Cerebellar cortex (tissue), 1 donor: ENCODE results near the gene PAIP2B.

Experiments
- DNase-seq: peaks from one replicate; pipeline ENCODE4 v3.0.0-alpha.2; 2015; ENCODE audit warnings: low spot score

The PAIP2B gene

DNA sequence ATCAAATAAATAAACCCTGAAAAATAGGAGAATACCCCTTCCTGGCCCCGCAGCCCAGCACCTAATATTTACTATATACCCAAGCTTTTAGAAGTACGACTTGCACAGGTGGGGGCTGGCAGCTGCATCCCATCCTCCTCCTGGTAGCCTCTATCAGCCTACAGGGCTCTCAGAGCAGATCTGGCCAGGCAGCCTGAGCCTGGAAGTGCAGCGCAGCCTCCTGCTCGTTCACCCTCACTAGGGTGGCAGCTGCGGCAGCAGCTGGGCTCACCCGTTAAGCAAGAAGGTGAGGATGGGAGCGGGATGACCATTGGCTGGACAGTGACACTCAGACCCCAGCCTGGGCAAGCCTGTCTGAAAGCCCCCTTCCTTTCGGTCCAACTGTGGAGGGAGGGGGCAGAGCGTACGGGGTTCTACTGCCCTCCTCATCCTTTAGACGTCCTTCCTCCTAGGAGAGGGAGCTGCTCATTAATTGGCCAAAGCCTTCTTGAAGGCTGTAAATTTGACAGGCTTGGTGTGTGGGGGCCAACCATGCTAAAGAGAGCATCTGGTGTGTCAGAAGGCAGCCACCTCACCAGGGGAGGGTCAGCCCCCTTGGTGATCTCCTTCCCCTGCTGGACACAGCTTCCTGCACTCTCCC is 73.2 kb downstream of the PAIP2B start:
- no peak for DNase-seq

DNA sequence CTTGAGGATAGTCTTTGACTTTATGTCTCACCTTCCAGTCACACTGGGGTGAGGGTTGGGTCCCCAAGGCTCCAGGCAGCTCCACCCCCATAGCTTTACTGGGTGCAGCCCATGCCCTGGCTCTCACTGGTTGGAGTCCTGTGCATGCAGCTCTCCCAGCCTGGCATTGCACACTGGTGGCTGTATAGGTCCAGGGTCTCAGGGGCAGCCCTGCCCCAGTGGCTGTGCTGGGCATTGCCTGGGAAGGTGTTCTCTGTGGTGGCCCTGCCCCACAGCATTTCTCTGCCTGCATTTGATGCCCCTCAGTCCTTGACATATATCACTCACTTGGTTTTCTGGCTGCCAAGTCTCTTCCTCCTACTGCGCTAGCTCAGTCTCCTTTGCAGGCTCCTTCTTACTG is 75.3 kb downstream of the PAIP2B start:
- no peak for DNase-seq

DNA sequence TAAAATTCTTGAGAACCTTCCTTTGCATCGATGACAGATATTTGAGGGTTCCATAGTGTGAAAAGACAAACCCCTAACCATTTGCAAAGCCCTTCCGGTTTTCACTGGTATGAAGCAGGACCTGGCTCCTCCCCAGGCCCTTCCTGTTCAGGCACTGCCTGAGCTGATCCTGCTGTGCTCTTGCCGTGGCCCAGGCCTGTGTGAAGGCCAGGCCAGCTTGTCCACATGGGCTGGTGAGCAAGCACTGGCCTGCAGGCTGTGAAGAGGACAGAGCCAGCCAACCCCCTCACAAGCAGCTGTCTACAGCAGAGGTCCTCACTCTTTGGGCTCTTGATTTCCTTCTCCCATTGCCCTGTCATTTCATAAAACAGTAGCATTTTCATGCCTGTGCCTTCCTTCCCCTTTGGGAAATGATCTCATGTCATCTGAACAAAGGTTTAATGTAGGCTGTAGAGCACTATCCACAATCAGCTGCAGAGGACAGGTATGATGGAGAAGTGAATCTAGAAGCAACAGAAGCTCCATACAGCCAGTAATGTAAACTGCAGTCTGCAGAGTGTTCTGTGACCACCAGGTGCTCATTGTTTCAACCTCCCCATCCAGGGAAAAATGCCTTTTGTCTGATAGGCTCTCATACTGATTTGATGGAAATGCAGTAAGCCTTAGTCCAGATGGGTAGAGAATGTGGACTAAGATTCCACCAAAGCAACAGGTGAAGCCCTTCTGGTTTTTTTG is 76.7 kb downstream of the PAIP2B start:
- DNase-seq: peak; percentile 38

DNA sequence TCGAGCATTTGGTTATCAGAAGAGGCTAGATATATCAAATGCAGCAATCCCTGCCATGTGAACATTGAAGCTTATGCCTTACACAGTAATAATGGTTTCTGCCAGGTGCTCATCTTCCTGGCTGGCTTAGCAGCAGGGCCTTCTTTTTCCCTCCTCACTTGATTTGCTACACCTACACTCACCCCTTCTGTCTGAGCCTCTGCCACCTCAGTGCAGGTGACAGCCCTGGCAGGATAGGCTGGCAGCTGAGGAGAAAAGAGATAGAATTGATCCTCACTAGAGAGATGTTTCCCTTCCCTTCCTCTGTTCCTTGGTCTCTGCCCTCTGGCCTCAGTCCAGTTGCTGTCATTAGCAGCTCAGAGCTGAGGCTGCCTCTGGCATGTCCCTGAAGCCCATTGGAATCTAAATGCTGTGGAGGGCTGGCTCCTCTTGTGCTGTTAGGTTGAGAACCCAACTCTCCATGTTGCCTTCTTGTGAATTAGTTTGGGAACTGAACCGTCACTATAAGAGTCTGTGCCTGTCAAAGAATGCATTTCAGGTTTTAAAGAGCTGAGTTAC is 78.3 kb downstream of the PAIP2B start:
- no peak for DNase-seq

DNA sequence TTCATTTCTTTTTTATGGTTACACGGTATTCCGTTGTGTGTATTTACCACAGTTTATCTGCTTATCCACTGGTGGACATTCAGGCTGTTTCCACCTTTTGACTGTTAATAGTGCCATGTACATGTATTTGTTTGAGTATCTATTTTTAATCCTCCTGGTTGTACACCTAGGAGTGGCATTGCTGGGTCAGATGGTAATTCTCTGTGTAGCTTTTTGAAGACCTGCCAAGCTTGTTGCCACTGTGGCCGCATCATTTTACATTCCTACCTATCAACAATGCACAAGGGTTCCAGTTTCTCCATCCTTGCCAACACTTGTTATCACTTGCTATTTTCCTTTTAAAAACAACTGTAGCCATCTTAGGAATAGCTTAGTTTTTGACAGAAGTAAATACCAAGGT is 83.1 kb downstream of the PAIP2B start:
- no peak for DNase-seq

DNA sequence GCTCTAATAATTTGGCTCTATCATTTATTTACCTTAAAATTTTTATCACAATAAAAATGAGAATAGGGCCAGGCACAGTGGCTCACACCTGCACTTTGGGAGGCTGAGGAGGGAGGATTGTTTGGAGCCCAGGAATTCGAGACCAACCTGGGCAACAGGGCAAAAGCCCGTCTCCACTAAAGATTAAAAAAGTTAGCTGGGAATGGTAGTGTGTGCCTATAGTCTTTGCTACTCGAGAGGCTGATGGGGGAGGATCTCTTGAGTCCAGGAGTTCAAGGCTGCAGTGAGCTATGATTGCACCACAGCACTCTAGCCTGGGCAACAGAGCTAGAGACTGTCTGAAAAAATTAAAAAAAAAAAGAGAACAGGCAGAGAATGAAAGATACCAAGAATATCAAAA is 90.7 kb downstream of the PAIP2B start:
- no peak for DNase-seq

DNA sequence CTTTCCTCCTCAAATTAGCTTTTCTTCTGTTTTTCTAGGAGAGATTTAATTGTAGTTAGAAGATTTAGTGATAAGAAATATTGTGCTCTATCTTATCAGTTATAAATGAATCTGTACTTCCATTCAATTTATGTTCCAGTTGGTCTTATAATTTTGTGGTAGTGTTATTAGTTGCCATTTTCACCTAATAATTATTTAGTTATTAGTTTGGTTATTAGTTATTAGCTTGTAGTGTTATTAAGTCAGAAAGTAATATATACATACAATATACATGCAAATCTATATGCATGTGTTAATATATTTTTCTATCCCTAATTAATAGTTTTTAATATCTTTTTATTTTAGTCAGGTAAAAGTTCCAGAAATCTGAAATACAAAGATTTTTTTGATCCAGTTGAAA is 93.3 kb downstream of the PAIP2B start:
- no peak for DNase-seq
